HEK293 (cell line): ENCODE results near the gene OR8H3.

Experiments
- CTCF ChIA-PET: fragments of 350-600 bp; formaldehyde crosslinking; extraction: SDS; loops from one replicate; lab custom pipeline; 2021; ENCODE audit warnings: antibody characterized with exemption; lab: Yijun Ruan, JAX
- POLR2A ChIA-PET: fragments of 300-600 bp; formaldehyde crosslinking; extraction: SDS; loops from one replicate; lab custom pipeline; 2020; ENCODE audit warnings: antibody characterized with exemption, inconsistent platforms; lab: Yijun Ruan, JAX
- H3K27ac ChIP-seq: fragments of 200-500 bp; sonication (Bioruptor generic); 2 replicates; pipeline ENCODE4 v1.5.1; 2014; ENCODE audit warnings: low read depth, low read length, control low read depth, inconsistent platforms; ENCODE audit errors: extremely low read depth
- H3K36me3 ChIP-seq, 2 experiments: fragments of 200-500 bp in 1 of 2; sonication (Bioruptor generic) in 1 of 2; 1 replicate in 1 of 2; 2 replicates in 1 of 2; pipeline ENCODE4 v1.5.1; 2014 to 2017; ENCODE audit warnings: inconsistent platforms in 2 of 2, low read length in 2 of 2; ENCODE audit not compliant: control insufficient read depth in 2 of 2, insufficient read depth in 1 of 2
- H3K4me1 ChIP-seq: fragments of 200-500 bp; sonication (Bioruptor generic); 2 replicates; pipeline ENCODE4 v1.5.1; 2014; ENCODE audit warnings: mild to moderate bottlenecking, low read length, inconsistent platforms; ENCODE audit not compliant: control insufficient read depth, insufficient read depth
- H3K4me3 ChIP-seq: 2 replicates; pipeline ENCODE4 v1.5.1; 2011; ENCODE audit warnings: low read depth, mild to moderate bottlenecking, control low read depth, low read length, moderate library complexity
- H3K9me3 ChIP-seq: fragments of 200-500 bp; sonication (Bioruptor generic); 2 replicates; pipeline ENCODE4 v1.5.1; 2014; ENCODE audit warnings: low read depth, low read length, inconsistent platforms; ENCODE audit not compliant: control insufficient read depth, insufficient read depth
- HOXC10 ChIP-seq: sonication (generic); formaldehyde crosslinking; IDR thresholded peaks from 2 replicates; pipeline ENCODE4 v1.8.1; 2023; ENCODE audit warnings: mild to moderate bottlenecking, missing genetic modification reagents
- PATZ1 ChIP-seq: fragments of 450-650 bp; formaldehyde crosslinking; IDR thresholded peaks from 2 replicates; pipeline ENCODE4 v1.5.1; 2016; ENCODE audit warnings: missing biosample characterization, missing genetic modification characterization
- PRDM2 ChIP-seq: fragments of 450-650 bp; formaldehyde crosslinking; IDR thresholded peaks from 2 replicates; pipeline ENCODE4 v1.5.1; 2016; ENCODE audit warnings: missing biosample characterization, missing genetic modification characterization, borderline replicate concordance
- SCRT1 ChIP-seq: fragments of 450-650 bp; formaldehyde crosslinking; IDR thresholded peaks from 2 replicates; pipeline ENCODE4 v1.5.1; 2016; ENCODE audit warnings: missing biosample characterization, missing genetic modification characterization, borderline replicate concordance
- TRIM28 ChIP-seq: IDR thresholded peaks from 2 replicates; pipeline ENCODE4 v1.6.1; 2011; ENCODE audit warnings: low read length, control low read depth, borderline replicate concordance
- ZBTB21 ChIP-seq: fragments of 450-650 bp; formaldehyde crosslinking; IDR thresholded peaks from 2 replicates; pipeline ENCODE4 v1.5.1; 2017; ENCODE audit warnings: missing biosample characterization, missing genetic modification characterization
- ZNF174 ChIP-seq: fragments of 450-650 bp; formaldehyde crosslinking; IDR thresholded peaks from 2 replicates; pipeline ENCODE4 v1.5.0; 2017; ENCODE audit warnings: missing biosample characterization, mild to moderate bottlenecking, missing genetic modification characterization
- ZNF26 ChIP-seq: fragments of 450-650 bp; formaldehyde crosslinking; IDR thresholded peaks from 2 replicates; pipeline ENCODE4 v1.5.1; 2016; ENCODE audit warnings: missing biosample characterization, missing genetic modification characterization
- ZNF280D ChIP-seq: fragments of 450-650 bp; formaldehyde crosslinking; IDR thresholded peaks from 2 replicates; pipeline ENCODE4 v1.5.1; 2016; ENCODE audit warnings: missing biosample characterization, missing genetic modification characterization
- ZNF354C ChIP-seq: fragments of 450-650 bp; formaldehyde crosslinking; IDR thresholded peaks from 2 replicates; pipeline ENCODE4 v1.5.1; 2016; ENCODE audit warnings: missing biosample characterization, missing genetic modification characterization, low read depth, borderline replicate concordance
- ZNF423 ChIP-seq: fragments of 450-650 bp; formaldehyde crosslinking; IDR thresholded peaks from 2 replicates; pipeline ENCODE4 v1.5.1; 2016; ENCODE audit warnings: missing biosample characterization, missing genetic modification characterization
- ZNF426 ChIP-seq: fragments of 450-650 bp; formaldehyde crosslinking; IDR thresholded peaks from 2 replicates; pipeline ENCODE4 v1.5.1; 2017; ENCODE audit warnings: missing biosample characterization, missing genetic modification characterization, mild to moderate bottlenecking, inconsistent platforms, moderate library complexity
- ZNF521 ChIP-seq: fragments of 450-650 bp; formaldehyde crosslinking; IDR thresholded peaks from 2 replicates; pipeline ENCODE4 v1.5.1; 2017; ENCODE audit warnings: missing biosample characterization, mild to moderate bottlenecking, missing genetic modification characterization
- ZNF555 ChIP-seq: fragments of 450-650 bp; formaldehyde crosslinking; conservative IDR thresholded peaks from 2 replicates; pipeline ENCODE4 v1.5.1; 2017; ENCODE audit warnings: missing biosample characterization, mild to moderate bottlenecking, missing genetic modification characterization, inconsistent platforms

Gene OR8H3

GRCh38 chr11:56163804-56164203, 41.6 kb downstream of the OR8H3 start:
- no peaks in the 10 kb centered on the region for H3K9me3 ChIP-seq
- H3K36me3 ChIP-seq = no peaks in the 10 kb centered on the region
- TF ChIP-seq ZNF426 (tag by site-specific recombination) = no peak
- no peak for TF ChIP-seq PATZ1 (tag by site-specific recombination)
- no peak for TF ChIP-seq SCRT1 (tag by site-specific recombination)
- TF ChIP-seq ZNF280D (tag by site-specific recombination) = no peak
- no peak for TF ChIP-seq HOXC10
- ChIA-PET CTCF (no interaction called here), POLR2A (no interaction called here)
- no peak overlapping the region for H3K27ac ChIP-seq
- H3K4me1 ChIP-seq = no peaks in the 10 kb centered on the region
- no peak overlapping the region for H3K4me3 ChIP-seq

- H3K27ac ChIP-seq = no peak overlapping the region
- H3K36me3 ChIP-seq = no peaks in the 10 kb centered on the region
- H3K4me1 ChIP-seq = no peaks in the 10 kb centered on the region
- no peaks in the 10 kb centered on the region for H3K9me3 ChIP-seq
- POLR2A ChIA-PET = no interaction called here
- CTCF ChIA-PET = no interaction called here
- H3K4me3 ChIP-seq = no peak overlapping the region
- TF ChIP-seq ZNF555 (no peak), ZBTB21 (tag by site-specific recombination) (no peak), ZNF354C (tag by site-specific recombination) (no peak), ZNF423 (tag by site-specific recombination) (no peak), ZNF26 (tag by site-specific recombination) (no peak), ZNF521 (no peak), ZNF174 (no peak), TRIM28 (no peak), PRDM2 (no peak)
Observed at GRCh38 chr11:56172256-56172830, 50.2 kb downstream of the OR8H3 start.
